K562 (cell line): ENCODE results near the gene URM1. TPM values are rescaled to one million over a fixed set of nuclear protein-coding genes. Genes with fewer than 3 reads are reported as not detected.
A peak's percentile ranks its signal among the peaks of the same experiment; 100 is the strongest.

Experiments used
- AFF4 ChIP-seq: sonication (generic); formaldehyde crosslinking; IDR thresholded peaks from 2 replicates; pipeline ENCODE4 v1.8.0; 2023; ENCODE audit warnings: mild to moderate bottlenecking, missing genetic modification reagents
- CC2D1A ChIP-seq: fragments of 450-650 bp; IDR thresholded peaks from 2 replicates; pipeline ENCODE4 v1.6.1; 2017; ENCODE audit warnings: mild to moderate bottlenecking
- CREB1 ChIP-seq, 2 experiments: sonication (generic) in 1 of 2; formaldehyde crosslinking in 1 of 2; IDR thresholded peaks; 2 replicates each; pipeline versions ENCODE4 v1.6.1 to v1.8.0; 2012 to 2022; ENCODE audit warnings: inconsistent platforms in 1 of 2, mild to moderate bottlenecking in 1 of 2, missing genetic modification reagents in 1 of 2, moderate library complexity in 1 of 2
- CREB3 ChIP-seq: fragments of 450-650 bp; conservative IDR thresholded peaks from 2 replicates; pipeline ENCODE4 v1.6.1; 2016; ENCODE audit warnings: missing genetic modification characterization, low read depth, mild to moderate bottlenecking, missing compliant biosample characterization, moderate library complexity
- GTF2E2 ChIP-seq: fragments of 200-800 bp; sonication (Bioruptor generic); IDR thresholded peaks from 2 replicates; pipeline ENCODE4 v1.6.1; 2016; ENCODE audit warnings: missing genetic modification characterization, missing compliant biosample characterization
- HBP1 ChIP-seq: fragments of 450-650 bp; formaldehyde crosslinking; IDR thresholded peaks from 2 replicates; pipeline ENCODE4 v1.4.0; 2022; ENCODE audit warnings: missing genetic modification characterization
- HMBOX1 ChIP-seq: sonication (generic); IDR thresholded peaks from 2 replicates; pipeline ENCODE4 v1.6.1; 2016
- NFE2 ChIP-seq: IDR thresholded peaks from 2 replicates; pipeline ENCODE4 v1.6.1; 2014; ENCODE audit warnings: antibody characterized with exemption, low read depth
- POLR2G ChIP-seq: fragments of 200-400 bp; formaldehyde crosslinking; IDR thresholded peaks from 2 replicates; pipeline ENCODE4 v1.6.1; 2017; ENCODE audit warnings: low read depth, mild to moderate bottlenecking, antibody characterized with exemption, low read length, moderate library complexity
- RAD21 ChIP-seq, 2 experiments: fragments of 250-450 bp in 1 of 2; fragments of 450-650 bp in 1 of 2; sonication (Bioruptor Pico) in 1 of 2; formaldehyde crosslinking in 1 of 2; IDR thresholded peaks in 1 of 2; conservative IDR thresholded peaks in 1 of 2; 2 replicates each; pipeline versions ENCODE4 v1.4.0 to v1.8.0; 2020 to 2022; ENCODE audit warnings: mild to moderate bottlenecking in 2 of 2, moderate library complexity in 1 of 2
- RFX1 ChIP-seq: fragments of 450-650 bp; IDR thresholded peaks from 2 replicates; pipeline ENCODE4 v1.6.1; 2016; ENCODE audit warnings: mild to moderate bottlenecking, moderate library complexity
- TFAP4 ChIP-seq: sonication (generic); formaldehyde crosslinking; IDR thresholded peaks from 2 replicates; pipeline ENCODE4 v1.8.0; 2022; ENCODE audit warnings: missing genetic modification reagents, mild to moderate bottlenecking, moderate library complexity, borderline replicate concordance
- TSC22D4 ChIP-seq: fragments of 450-650 bp; IDR thresholded peaks from 2 replicates; pipeline ENCODE4 v1.6.1; 2016; ENCODE audit warnings: missing genetic modification characterization, missing biosample characterization, control low read depth
- ZNF398 ChIP-seq: fragments of 250-450 bp; sonication (Bioruptor Pico); IDR thresholded peaks from 2 replicates; pipeline ENCODE4 v1.8.0; 2021; ENCODE audit warnings: moderate library complexity, mild to moderate bottlenecking, inconsistent platforms
- polyA plus RNA-seq, 8 experiments: library from polyadenylated mRNA; depleted of rRNA in 4 of 8; stranded (reverse) in 5 of 8; unstranded in 3 of 8; fragments of >200 nt; fragmentation: Nextera tagmentation in 2 of 8; fragmentation: Illumina TruSeq in 1 of 8; extraction: Ambion mirVana in 2 of 8; extraction: Trizol in 1 of 8; gene quantifications; 2 replicates each; pipeline versions ENCODE4 v1.2.1 to v1.2.3, GENCODE V29; 2011 to 2014; ENCODE audit warnings: inconsistent platforms in 1 of 8, missing spikeins in 1 of 8
- total RNA-seq, 7 experiments: library from RNA; depleted of rRNA in 6 of 7; stranded (reverse); fragments of >200 nt in 6 of 7; fragmentation: Illumina TruSeq in 2 of 7; extraction: Trizol in 2 of 7; gene quantifications; 2 replicates each; pipeline versions ENCODE4 v1.2.1 to v1.2.3, GENCODE V29; 2011 to 2021; ENCODE audit warnings: low replicate concordance in 1 of 7
- TF ChIP-seq, protein P1 (sequence below): fragments of 450-650 bp; IDR thresholded peaks from 2 replicates; pipeline ENCODE4 v1.6.1; 2016; ENCODE audit warnings: low read depth, mild to moderate bottlenecking, moderate library complexity

Gene URM1
- total and polyA plus RNA-seq, 9 of the 15 experiments (the other 6 are each of a cell fraction or from before 2014, with no cell fraction given): 10.1 to 88.9 (median 53.3) TPM

GRCh38 chr9:128361986-128362646 is 9.1 kb upstream of the URM1 start (continued):
- TF ChIP-seq, protein P1, sequence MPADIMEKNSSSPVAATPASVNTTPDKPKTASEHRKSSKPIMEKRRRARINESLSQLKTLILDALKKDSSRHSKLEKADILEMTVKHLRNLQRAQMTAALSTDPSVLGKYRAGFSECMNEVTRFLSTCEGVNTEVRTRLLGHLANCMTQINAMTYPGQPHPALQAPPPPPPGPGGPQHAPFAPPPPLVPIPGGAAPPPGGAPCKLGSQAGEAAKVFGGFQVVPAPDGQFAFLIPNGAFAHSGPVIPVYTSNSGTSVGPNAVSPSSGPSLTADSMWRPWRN: no peak
- TF ChIP-seq ZNF398 (no peak), RAD21 (CRISPR knock-in tag; conservative IDR thresholded peaks at IDR 0.05 in 1 of 2, IDR thresholded peaks at IDR 0.05 in 1 of 2) (peak; percentile 88 to 92), CREB3 (tag) (no peak), CC2D1A (peak; percentile 72; the same call in 1 of the 2 replicates), HBP1 (no peak), GTF2E2 (tag) (no peak), POLR2G (0 out of 2 replicates have a peak, but pooled peaks have one; percentile 20), TSC22D4 (tag) (no peak), RFX1 (no peak), AFF4 (CRISPR knock-in tag) (no peak), NFE2 (no peak), CREB1 (IDR thresholded peaks at IDR 0.05) (no peak), CREB1 (CRISPR knock-in tag; IDR thresholded peaks at IDR 0.05) (no peak), TFAP4 (CRISPR knock-in tag) (peak; percentile 86), HMBOX1 (no peak)
